ENCODE measurements around the gene GLB1L2.

Gene GLB1L2

GRCh38 chr11:134406264-134407185 is 74.7 kb downstream of the GLB1L2 start:
- DNase-seq: no peak

GRCh38 chr11:134407321-134407828 is 75.6 kb downstream of the GLB1L2 start:
- DNase-seq: no peak

GRCh38 chr11:134407923-134408322 is 76.1 kb downstream of the GLB1L2 start:
- DNase-seq: no peak

GRCh38 chr11:134409552-134410429 is 78.0 kb downstream of the GLB1L2 start:
- DNase-seq: no peak

- no peak for DNase-seq
Measured at GRCh38 chr11:134410766-134411165, 79.0 kb downstream of the GLB1L2 start.

GRCh38 chr11:134412203-134413042 is 80.6 kb downstream of the GLB1L2 start, which contains the start of gene B3GAT1:
TSS of gene B3GAT1 (minus strand) at chr11:134412242. CDS start at chr11:134387659, 24,583 bp downstream.
- no peak for DNase-seq

GRCh38 chr11:134413043-134413825 is 81.4 kb downstream of the GLB1L2 start:
- no peak for DNase-seq

GRCh38 chr11:134413826-134414731 is 82.3 kb downstream of the GLB1L2 start:
- no peak for DNase-seq

GRCh38 chr11:134414766-134415765 is 83.3 kb downstream of the GLB1L2 start:
- no peak for DNase-seq

GRCh38 chr11:134416726-134417125 is 84.9 kb downstream of the GLB1L2 start:
- no peak for DNase-seq

- DNase-seq: no peak
Measured at GRCh38 chr11:134417871-134418840, 86.4 kb downstream of the GLB1L2 start.

GRCh38 chr11:134423106-134423505 is 91.3 kb downstream of the GLB1L2 start:
- no peak for DNase-seq

GRCh38 chr11:134425413-134425812 is 93.6 kb downstream of the GLB1L2 start:
- DNase-seq: no peak

Measured in T1000 (cell line).